ENCODE measurements around the gene SQSTM1. TPM values are rescaled to one million over a fixed set of nuclear protein-coding genes. Genes with fewer than 3 reads are reported as not detected.

The SQSTM1 gene
- total RNA-seq, 1 experiment from 2014 or later: 105 TPM

GRCh38 chr5:179814090-179814489 is 6.6 kb upstream of the SQSTM1 start:
- intact Hi-C loops (cut with micrococcal nuclease; ENCODE audit: unreplicated experiment): no loop called here
- ChIA-PET POLR2A (ENCODE audit: low non-redundant PET) (no interaction called here), CTCF (no interaction called here)
- no peaks in the 10 kb centered on the region for H3K27me3 ChIP-seq (replicated peaks; ENCODE audit: insufficient read depth, low read depth, low read length, poor library complexity)
- H3K27ac ChIP-seq (ENCODE audit: low read depth, low read length, poor library complexity, severe bottlenecking): no peak overlapping the region
- no peak for TF ChIP-seq CTCF (conservative IDR thresholded peaks at IDR 0.05; ENCODE audit: low read depth, low read length)
- TF ChIP-seq EZH2 (IDR thresholded peaks at IDR 0.05; ENCODE audit: borderline replicate concordance, low read depth, low read length, poor library complexity, severe bottlenecking): no peak
- no peak overlapping the region for H3K4me3 ChIP-seq (ENCODE audit: low read depth, low read length, poor library complexity, severe bottlenecking)
- H3K4me1 ChIP-seq (ENCODE audit: insufficient read depth, low read length, poor library complexity, severe bottlenecking): no peaks in the 10 kb centered on the region
- peaks cover 7% of the 10 kb centered on the region for H3K36me3 ChIP-seq (ENCODE audit: insufficient read depth, low read length, poor library complexity, severe bottlenecking)
- no TSS peak for BruUV-seq (replicated peaks)
- H3K9me3 ChIP-seq (ENCODE audit: low read depth, low read length, poor library complexity, severe bottlenecking): no peaks in the 10 kb centered on the region
- DNase-seq (ENCODE audit: low spot score): no peak

- no TSS peak for BruUV-seq (replicated peaks)
- DNase-seq (ENCODE audit: low spot score): no peak
- Histone ChIP-seq H3K9me3 (ENCODE audit: low read depth, low read length, poor library complexity, severe bottlenecking) (no peaks in the 10 kb centered on the region), H3K27ac (ENCODE audit: low read depth, low read length, poor library complexity, severe bottlenecking) (no peak overlapping the region), H3K4me3 (ENCODE audit: low read depth, low read length, poor library complexity, severe bottlenecking) (no peak overlapping the region), H3K4me1 (ENCODE audit: insufficient read depth, low read length, poor library complexity, severe bottlenecking) (peaks cover 10% of the 10 kb centered on the region), H3K36me3 (ENCODE audit: insufficient read depth, low read length, poor library complexity, severe bottlenecking) (peaks cover 7% of the 10 kb centered on the region), H3K27me3 (replicated peaks; ENCODE audit: insufficient read depth, low read depth, low read length, poor library complexity) (no peaks in the 10 kb centered on the region)
- ChIA-PET CTCF (no interaction called here), POLR2A (ENCODE audit: low non-redundant PET) (no interaction called here)
- intact Hi-C loops (cut with micrococcal nuclease; ENCODE audit: unreplicated experiment): no loop called here
- no peak for TF ChIP-seq EZH2 (IDR thresholded peaks at IDR 0.05; ENCODE audit: borderline replicate concordance, low read depth, low read length, poor library complexity, severe bottlenecking)
Measured at GRCh38 chr5:179815491-179816249, 5.0 kb upstream of the SQSTM1 start.

- Histone ChIP-seq H3K4me3 (ENCODE audit: low read depth, low read length, poor library complexity, severe bottlenecking) (no peak overlapping the region), H3K36me3 (ENCODE audit: insufficient read depth, low read length, poor library complexity, severe bottlenecking) (peaks cover 7% of the 10 kb centered on the region), H3K4me1 (ENCODE audit: insufficient read depth, low read length, poor library complexity, severe bottlenecking) (peaks cover 10% of the 10 kb centered on the region), H3K27me3 (replicated peaks; ENCODE audit: insufficient read depth, low read depth, low read length, poor library complexity) (no peaks in the 10 kb centered on the region), H3K27ac (ENCODE audit: low read depth, low read length, poor library complexity, severe bottlenecking) (no peak overlapping the region), H3K9me3 (ENCODE audit: low read depth, low read length, poor library complexity, severe bottlenecking) (no peaks in the 10 kb centered on the region)
- TF ChIP-seq CTCF (conservative IDR thresholded peaks at IDR 0.05; ENCODE audit: low read depth, low read length): no peak
- no peak for TF ChIP-seq EZH2 (IDR thresholded peaks at IDR 0.05; ENCODE audit: borderline replicate concordance, low read depth, low read length, poor library complexity, severe bottlenecking)
- intact Hi-C loops (cut with micrococcal nuclease; ENCODE audit: unreplicated experiment): no loop called here
- DNase-seq (ENCODE audit: low spot score): no peak
- CTCF ChIA-PET: no interaction called here
- POLR2A ChIA-PET (ENCODE audit: low non-redundant PET): no interaction called here
- no TSS peak for BruUV-seq (replicated peaks)
Measured at GRCh38 chr5:179816401-179816795, 4.3 kb upstream of the SQSTM1 start.

Data from A673 (cell line).